Omental fat pad (tissue), 4 donors: ENCODE results near the gene DENND4B. TPM values are rescaled to one million over a fixed set of nuclear protein-coding genes. Genes with fewer than 3 reads are reported as not detected.

ENCODE experiments used
- ATAC-seq: fragments of 150-250 bp; one replicate; pipeline ENCODE4 v1.9.1; 2016; ENCODE audit warnings: mild to moderate bottlenecking, moderate library complexity; ENCODE audit not compliant: low FRiP score
- DNase-seq: peaks from one replicate; pipeline ENCODE4 v3.0.0-alpha.2; 2019; ENCODE audit warnings: low spot score
- total RNA-seq, 4 donors: library from RNA; depleted of rRNA; stranded (reverse); fragments of >200 nt; gene quantifications; one replicate each; pipeline ENCODE4 v1.1.0, GENCODE V29; 2016
- TF ChIP-seq, protein P1 (sequence below), 3 donors: fragments of 450-650 bp; IDR thresholded peaks; one replicate each; pipeline ENCODE4 v1.5.1; 2016 to 2017; ENCODE audit warnings: antibody characterized with exemption in 3 of 3, mild to moderate bottlenecking in 3 of 3, moderate library complexity in 2 of 3

DENND4B gene
- total RNA-seq, 4 donors from 2014 or later, result 21.8 to 75.0 (median 50.3) TPM

- ATAC-seq (no peak), DNase-seq (no peak)
- TF ChIP-seq, protein P1, sequence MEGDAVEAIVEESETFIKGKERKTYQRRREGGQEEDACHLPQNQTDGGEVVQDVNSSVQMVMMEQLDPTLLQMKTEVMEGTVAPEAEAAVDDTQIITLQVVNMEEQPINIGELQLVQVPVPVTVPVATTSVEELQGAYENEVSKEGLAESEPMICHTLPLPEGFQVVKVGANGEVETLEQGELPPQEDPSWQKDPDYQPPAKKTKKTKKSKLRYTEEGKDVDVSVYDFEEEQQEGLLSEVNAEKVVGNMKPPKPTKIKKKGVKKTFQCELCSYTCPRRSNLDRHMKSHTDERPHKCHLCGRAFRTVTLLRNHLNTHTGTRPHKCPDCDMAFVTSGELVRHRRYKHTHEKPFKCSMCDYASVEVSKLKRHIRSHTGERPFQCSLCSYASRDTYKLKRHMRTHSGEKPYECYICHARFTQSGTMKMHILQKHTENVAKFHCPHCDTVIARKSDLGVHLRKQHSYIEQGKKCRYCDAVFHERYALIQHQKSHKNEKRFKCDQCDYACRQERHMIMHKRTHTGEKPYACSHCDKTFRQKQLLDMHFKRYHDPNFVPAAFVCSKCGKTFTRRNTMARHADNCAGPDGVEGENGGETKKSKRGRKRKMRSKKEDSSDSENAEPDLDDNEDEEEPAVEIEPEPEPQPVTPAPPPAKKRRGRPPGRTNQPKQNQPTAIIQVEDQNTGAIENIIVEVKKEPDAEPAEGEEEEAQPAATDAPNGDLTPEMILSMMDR (IDR thresholded peaks at IDR 0.05), result no peak
These were observed 58.0 kb downstream of the DENND4B start for GRCh38 chr1:153888533-153888932.

DNA sequence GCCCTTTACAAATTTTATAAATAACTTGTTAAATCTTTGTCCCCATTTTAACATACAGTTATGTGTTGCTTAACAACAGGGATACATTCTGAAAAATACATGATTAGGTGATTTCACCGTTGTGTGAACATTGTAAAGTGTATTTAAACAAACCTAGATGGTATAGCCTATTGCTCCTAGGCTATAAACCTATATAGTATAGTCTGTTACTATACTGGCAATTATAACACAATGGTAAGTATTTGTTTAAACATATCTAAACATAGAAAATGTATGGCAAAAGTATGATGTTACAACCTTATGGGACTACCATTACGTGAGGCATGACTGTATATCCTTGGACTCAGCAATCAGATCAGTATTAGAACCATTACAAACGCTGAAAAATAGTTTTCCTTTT is 60.4 kb downstream of the DENND4B start:
- TF ChIP-seq, protein P1 (IDR thresholded peaks at IDR 0.05), result no peak
- ATAC-seq, result no peak
- no peak for DNase-seq

DNA sequence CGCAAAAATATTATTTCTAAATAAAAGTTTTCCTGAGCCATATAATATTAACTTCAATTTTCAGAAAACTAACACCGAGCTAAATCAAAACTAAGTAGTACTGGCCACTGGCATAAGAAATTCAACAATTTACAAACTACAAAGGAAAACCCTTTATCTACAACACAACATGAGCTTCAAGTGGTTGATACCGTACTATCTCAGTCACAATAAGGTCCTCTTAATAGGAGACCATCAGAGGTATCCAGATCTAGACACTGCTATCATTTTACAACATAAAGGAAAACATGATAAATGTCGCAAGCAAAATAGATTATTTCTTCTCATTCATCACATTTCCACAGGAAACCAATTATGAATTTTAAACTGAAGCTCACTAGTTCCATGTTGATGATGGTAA is 63.3 kb downstream of the DENND4B start:
- TF ChIP-seq, protein P1 (IDR thresholded peaks at IDR 0.05), result no peak
- no peak for ATAC-seq
- DNase-seq, result no peak

- DNase-seq (no peak), ATAC-seq (no peak)
- TF ChIP-seq, protein P1 (IDR thresholded peaks at IDR 0.05), result no peak
These were observed 64.1 kb downstream of the DENND4B start for GRCh38 chr1:153882296-153882912.

DNA sequence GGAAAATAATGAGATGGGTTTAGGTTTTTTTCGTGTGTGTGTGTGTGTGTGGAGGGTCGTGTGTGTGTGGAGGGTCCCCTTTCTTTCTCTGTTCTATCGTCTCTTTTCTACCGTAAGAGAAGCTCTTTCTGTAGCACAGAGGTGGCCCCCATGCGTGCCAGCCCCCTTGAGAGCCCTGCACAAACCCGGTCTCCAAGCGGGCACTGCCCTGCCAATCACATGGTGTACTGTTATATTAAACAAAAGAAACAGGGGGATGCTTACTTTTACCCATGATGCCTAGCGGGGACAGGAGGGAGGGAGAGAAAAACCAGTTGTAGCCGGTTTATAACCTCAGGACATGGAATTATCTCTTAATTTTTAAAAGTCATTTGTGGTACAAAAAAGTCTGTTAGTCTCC is 64.8 kb downstream of the DENND4B start:
- DNase-seq (no peak), ATAC-seq (no peak)
- TF ChIP-seq, protein P1 (IDR thresholded peaks at IDR 0.05), result no peak

DNA sequence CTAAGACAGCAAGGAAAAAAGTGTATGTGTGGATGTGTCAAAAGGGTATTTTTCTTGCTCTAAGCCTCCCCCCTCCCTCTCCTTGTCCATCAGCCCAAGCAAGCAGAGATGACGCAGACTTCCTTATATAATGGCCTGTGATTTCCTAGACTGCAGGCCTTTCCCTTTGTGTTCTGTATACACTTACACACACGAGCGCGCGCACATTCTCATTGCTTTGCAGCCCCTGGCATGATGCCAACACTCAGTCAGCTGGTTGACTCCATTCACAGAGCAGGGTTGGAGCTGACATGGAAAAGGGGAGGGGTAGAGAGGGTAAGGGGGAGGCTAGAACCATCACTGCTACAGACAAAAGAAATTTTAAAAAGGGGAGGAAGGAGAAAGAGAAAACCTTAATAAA is 65.6 kb downstream of the DENND4B start:
- ATAC-seq, result peak; percentile 69
- DNase-seq, result peak; percentile 86
- TF ChIP-seq, protein P1 (IDR thresholded peaks at IDR 0.05), result no peak

GRCh38 chr1:153880024-153880423 is 66.5 kb downstream of the DENND4B start:
- TF ChIP-seq, protein P1 (IDR thresholded peaks at IDR 0.05), result no peak

More at GRCh38 chr1:153880024-153880423, 66.5 kb downstream of the DENND4B start:
- ATAC-seq (no peak), DNase-seq (no peak)
